Transverse colon (tissue), 4 donors: Measurements from ENCODE around the gene LMCD1.

Source experiments
- CTCF ChIP-seq, 5 experiments: fragments of 200-600 bp in 3 of 5; fragments of 450-650 bp in 2 of 5; sonication (generic) in 3 of 5; IDR thresholded peaks; 1 replicate in 2 of 5; 2 replicates in 3 of 5; pipeline ENCODE4 v1.5.1; 2016 to 2017; ENCODE audit warnings: antibody characterized with exemption in 5 of 5, inconsistent platforms in 3 of 5, mild to moderate bottlenecking in 2 of 5, moderate library complexity in 1 of 5
- EP300 ChIP-seq: sonication (generic); formaldehyde crosslinking; IDR thresholded peaks from one replicate; pipeline ENCODE4 v1.6.1; 2017; ENCODE audit warnings: antibody characterized with exemption, low read depth
- POLR2A ChIP-seq: fragments of 450-650 bp; IDR thresholded peaks from one replicate; pipeline ENCODE4 v1.6.1; 2016; ENCODE audit warnings: antibody characterized with exemption, mild to moderate bottlenecking, moderate library complexity
- POLR2AphosphoS5 ChIP-seq, 3 donors: sonication (generic); formaldehyde crosslinking; IDR thresholded peaks; one replicate each; pipeline ENCODE4 v1.6.1; 2016; ENCODE audit warnings: antibody characterized with exemption in 3 of 3

- TF ChIP-seq POLR2AphosphoS5 (IDR thresholded peaks at IDR 0.05), result no peak
- no peak for TF ChIP-seq CTCF (IDR thresholded peaks at IDR 0.05)
- no peak for TF ChIP-seq POLR2A
- TF ChIP-seq EP300, result no peak
These were observed 49.5 kb upstream of the LMCD1 start for GRCh38 chr3:8452112-8452511.
